Trophoblast cell (in vitro differentiated cells and primary cell): ENCODE results near the gene TP53BP2.

ENCODE experiments used
- DNase-seq, 2 donors: peaks; one replicate each; pipeline ENCODE4 v3.0.0-alpha.2; 2016
- H2AFZ ChIP-seq: 2 replicates; pipeline ENCODE4 v1.6.1; 2013; ENCODE audit warnings: low read length, moderate library complexity, mild to moderate bottlenecking; ENCODE audit not compliant: insufficient read depth, poor library complexity
- H2AK5ac ChIP-seq: 2 replicates; pipeline ENCODE4 v1.6.1; 2013; ENCODE audit warnings: mild to moderate bottlenecking, low read length
- H2BK120ac ChIP-seq: 2 replicates; pipeline ENCODE4 v1.6.1; 2013; ENCODE audit warnings: low read length, mild to moderate bottlenecking, moderate library complexity; ENCODE audit not compliant: insufficient read depth, poor library complexity
- H2BK12ac ChIP-seq: 2 replicates; pipeline ENCODE4 v1.6.1; 2013; ENCODE audit warnings: mild to moderate bottlenecking, low read length, moderate library complexity
- H2BK5ac ChIP-seq: 2 replicates; pipeline ENCODE4 v1.6.1; 2013; ENCODE audit warnings: low read length, low read depth, moderate library complexity, mild to moderate bottlenecking; ENCODE audit not compliant: poor library complexity
- H3K14ac ChIP-seq: 2 replicates; pipeline ENCODE4 v1.6.1; 2013; ENCODE audit warnings: mild to moderate bottlenecking, low read length
- H3K18ac ChIP-seq: 2 replicates; pipeline ENCODE4 v1.6.1; 2013; ENCODE audit warnings: mild to moderate bottlenecking, low read length
- H3K23ac ChIP-seq: 2 replicates; pipeline ENCODE4 v1.6.1; 2013; ENCODE audit warnings: low read length
- H3K27ac ChIP-seq: 2 replicates; pipeline ENCODE4 v1.5.1; 2013; ENCODE audit warnings: low read depth, mild to moderate bottlenecking, inconsistent platforms, low read length, moderate library complexity
- H3K27me3 ChIP-seq: 2 replicates; pipeline ENCODE4 v1.6.1; 2013; ENCODE audit warnings: inconsistent platforms, mild to moderate bottlenecking, low read length, moderate library complexity; ENCODE audit not compliant: insufficient read depth
- H3K36me3 ChIP-seq, 2 experiments: 1 replicate in 1 of 2; 2 replicates in 1 of 2; pipeline ENCODE4 v1.6.1; 2013; ENCODE audit warnings: low read length in 2 of 2, mild to moderate bottlenecking in 2 of 2, moderate library complexity in 1 of 2; ENCODE audit not compliant: insufficient read depth in 2 of 2, control insufficient read depth in 1 of 2
- H3K4ac ChIP-seq: 2 replicates; pipeline ENCODE4 v1.6.1; 2013; ENCODE audit warnings: low read depth, mild to moderate bottlenecking, low read length, moderate library complexity
- H3K4me1 ChIP-seq, 2 experiments: 1 replicate in 1 of 2; 2 replicates in 1 of 2; pipeline ENCODE4 v1.6.1; 2013; ENCODE audit warnings: low read length in 2 of 2, mild to moderate bottlenecking in 2 of 2, moderate library complexity in 1 of 2; ENCODE audit not compliant: insufficient read depth in 2 of 2, control insufficient read depth in 1 of 2
- H3K4me2 ChIP-seq: 2 replicates; pipeline ENCODE4 v1.6.1; 2013; ENCODE audit warnings: inconsistent platforms, mild to moderate bottlenecking, low read length, moderate library complexity
- H3K4me3 ChIP-seq: 2 replicates; pipeline ENCODE4 v1.5.1; 2013; ENCODE audit warnings: mild to moderate bottlenecking, low read depth, low read length, inconsistent platforms
- H3K79me1 ChIP-seq: one replicate; pipeline ENCODE4 v1.6.1; 2013; ENCODE audit warnings: low read length
- H3K79me2 ChIP-seq: 2 replicates; pipeline ENCODE4 v1.6.1; 2013; ENCODE audit warnings: low read length, mild to moderate bottlenecking; ENCODE audit not compliant: control insufficient read depth, insufficient read depth, poor library complexity
- H3K9ac ChIP-seq: 2 replicates; pipeline ENCODE4 v1.6.1; 2013; ENCODE audit warnings: mild to moderate bottlenecking, low read length
- H3K9me3 ChIP-seq: 2 replicates; pipeline ENCODE4 v1.6.1; 2013; ENCODE audit warnings: low read depth, mild to moderate bottlenecking, control low read depth, inconsistent platforms, low read length; ENCODE audit not compliant: insufficient read depth
- H4K12ac ChIP-seq: 2 replicates; pipeline ENCODE4 v1.6.1; 2013; ENCODE audit warnings: low read depth, mild to moderate bottlenecking, low read length, moderate library complexity
- H4K8ac ChIP-seq: 2 replicates; pipeline ENCODE4 v1.6.1; 2013; ENCODE audit warnings: low read depth, mild to moderate bottlenecking, low read length, moderate library complexity
- H4K91ac ChIP-seq: one replicate; pipeline ENCODE4 v1.6.1; 2013; ENCODE audit warnings: low read depth, mild to moderate bottlenecking, low read length, moderate library complexity
- WGBS: extraction: QIAGEN DNeasy Blood & Tissue Kit; methylation state at CpG from one replicate; pipeline ENCODE4 v1.1.7; 2013; ENCODE audit warnings: missing lambda C conversion rate; ENCODE audit not compliant: insufficient read length, insufficient coverage; ENCODE audit errors: extremely low coverage; 5-methylcytosine and 5-hydroxymethylcytosine counted together

TP53BP2 gene

DNA sequence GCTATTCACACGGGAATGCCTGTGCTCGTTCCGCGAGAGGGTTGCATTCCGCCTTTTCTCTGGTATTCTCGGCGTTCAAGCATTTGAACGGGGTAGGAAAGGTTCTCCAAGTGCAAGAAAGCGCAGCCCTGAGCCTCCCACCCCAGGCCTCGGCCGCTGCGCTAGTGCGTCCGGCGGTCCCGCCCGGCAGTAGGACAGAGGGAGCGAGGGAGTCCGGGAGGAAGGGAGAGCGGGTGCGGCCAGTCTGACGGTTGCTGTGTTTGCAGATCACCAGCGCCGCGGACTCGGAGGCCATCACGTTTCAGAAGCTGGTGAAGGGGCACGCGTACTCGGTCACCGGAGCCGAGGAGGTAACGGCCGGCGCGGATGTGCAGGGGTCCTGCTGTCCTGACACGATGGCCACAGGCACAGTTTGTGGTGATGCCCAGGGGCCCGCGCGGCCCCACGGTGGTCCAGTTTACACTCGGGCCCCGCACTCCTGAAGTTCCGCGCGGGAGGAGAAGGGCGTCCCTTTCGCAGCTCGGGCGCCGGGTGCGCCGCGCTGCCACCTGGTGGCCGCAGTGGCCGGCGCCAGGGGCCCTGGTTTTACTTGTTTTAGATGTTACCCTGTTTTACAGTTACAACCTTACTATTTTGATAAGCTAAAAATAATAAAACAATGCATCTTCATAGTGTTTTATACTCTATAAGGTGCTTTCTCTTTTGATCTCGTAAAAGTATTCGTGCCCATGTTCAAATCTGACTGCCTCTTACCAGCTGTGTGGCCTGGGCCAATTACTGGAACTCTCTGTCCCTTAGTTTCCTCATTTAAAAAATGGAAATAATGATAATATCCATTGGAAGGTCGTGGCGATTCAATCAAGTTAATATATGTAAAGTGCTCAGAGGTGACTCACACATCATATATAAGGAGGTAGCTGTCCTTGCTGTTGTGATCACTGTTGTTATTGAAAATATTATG lies 96.7 kb downstream of the TP53BP2 start:
- Histone ChIP-seq H3K79me1 (peaks cover 7% of the 10 kb centered on the region), H2AFZ (peak overlapping the region; percentile 20), H3K79me2 (no peaks in the 10 kb centered on the region), H3K4me3 (no peak overlapping the region), H3K4me2 (peak overlapping the region; percentile 51), H3K27me3 (no peaks in the 10 kb centered on the region), H3K14ac (peak overlapping the region; percentile 81), H3K23ac (no peak overlapping the region), H2BK12ac (peak overlapping the region; percentile 44), H3K27ac (peak overlapping the region; percentile 50), H3K18ac (peak overlapping the region; percentile 36), H4K91ac (peak overlapping the region; percentile 69), H3K36me3 (peaks cover 72 to 83% of the 10 kb centered on the region in 2 experiments), H2BK120ac (peak overlapping the region; percentile 48), H2AK5ac (peak overlapping the region; percentile 17), H4K12ac (peak overlapping the region; percentile 2), H3K9me3 (no peaks in the 10 kb centered on the region), H2BK5ac (peak overlapping the region; percentile 28), H3K4me1 (peaks cover 8 to 15% of the 10 kb centered on the region in 2 experiments), H3K9ac (no peak overlapping the region), H3K4ac (no peak overlapping the region), H4K8ac (peak overlapping the region; percentile 48)
- no CpG with 5 or more reads among the region's 61 CpGs for WGBS
- DNase-seq, result peak; percentile 70 to 83

DNA sequence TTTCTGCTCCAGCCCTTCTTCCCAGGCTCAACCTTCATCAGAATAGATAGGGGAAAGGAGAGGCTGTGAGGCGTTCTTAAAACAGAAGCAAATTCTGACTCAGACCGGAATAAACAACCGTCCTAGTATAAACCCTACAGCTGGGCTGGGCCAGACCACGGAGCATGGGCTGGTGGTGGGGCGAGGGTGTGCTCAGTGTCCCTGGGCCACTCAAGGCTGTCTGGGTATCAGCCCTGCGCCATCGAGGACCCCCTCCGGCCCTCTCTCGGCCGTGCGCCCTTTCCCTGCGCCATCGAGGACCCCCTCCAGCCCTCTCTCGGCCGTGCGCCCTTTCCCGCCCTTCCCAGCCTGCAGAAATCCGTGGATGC lies 97.4 kb downstream of the TP53BP2 start:
- no CpG with 5 or more reads among the region's 18 CpGs for WGBS

DNA sequence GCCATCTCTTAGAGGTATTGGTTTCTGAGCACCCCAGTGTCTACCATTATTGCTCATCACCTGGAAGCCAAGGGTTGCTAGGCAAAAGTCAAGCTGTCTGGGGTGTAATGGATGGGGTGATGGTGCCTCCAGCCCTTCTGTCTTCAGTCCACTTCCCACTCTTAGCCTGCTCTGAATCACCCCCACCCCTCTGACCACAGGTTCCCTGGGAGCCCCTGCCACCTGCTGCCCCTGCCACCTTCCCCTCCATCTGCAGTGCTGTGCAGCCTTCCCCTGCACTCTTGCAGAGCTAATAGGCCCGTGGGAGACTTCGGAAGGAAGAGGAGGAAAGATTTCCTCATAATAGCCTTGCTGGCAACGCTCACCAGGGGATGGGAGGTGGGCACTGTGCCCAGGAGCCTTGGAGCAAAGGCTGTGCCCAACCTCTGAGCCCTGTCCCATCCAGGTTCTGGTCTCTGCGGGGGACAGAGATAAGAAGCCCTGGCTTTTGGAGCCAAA lies 97.9 kb downstream of the TP53BP2 start:
- Histone ChIP-seq H2AK5ac (no peak overlapping the region), H2BK5ac (no peak overlapping the region), H3K36me3 (peaks cover 74 to 82% of the 10 kb centered on the region in 2 experiments), H4K91ac (no peak overlapping the region), H2BK12ac (no peak overlapping the region), H3K9me3 (no peaks in the 10 kb centered on the region), H2BK120ac (no peak overlapping the region), H4K8ac (no peak overlapping the region), H3K18ac (no peak overlapping the region), H3K4me3 (no peak overlapping the region), H2AFZ (no peak overlapping the region), H3K27ac (peak overlapping the region; percentile 50), H3K4me1 (peaks cover 8 to 17% of the 10 kb centered on the region in 2 experiments), H3K23ac (no peak overlapping the region), H3K14ac (no peak overlapping the region), H3K79me1 (peaks cover 7% of the 10 kb centered on the region), H3K9ac (no peak overlapping the region), H3K79me2 (no peaks in the 10 kb centered on the region), H3K4me2 (no peak overlapping the region), H3K27me3 (no peaks in the 10 kb centered on the region), H3K4ac (no peak overlapping the region), H4K12ac (no peak overlapping the region)
- WGBS, result no CpG with 5 or more reads among the region's 4 CpGs
- DNase-seq, result no peak

More for the DNA sequence above, 97.4 kb downstream of the TP53BP2 start:
- Histone ChIP-seq H3K9ac (no peak overlapping the region), H4K12ac (peak overlapping the region; percentile 2), H3K79me1 (peaks cover 7% of the 10 kb centered on the region), H3K14ac (peak overlapping the region; percentile 81), H3K4me3 (no peak overlapping the region), H4K8ac (peak overlapping the region; percentile 33), H3K4me1 (peaks cover 8 to 15% of the 10 kb centered on the region in 2 experiments), H3K79me2 (no peaks in the 10 kb centered on the region), H3K27ac (peak overlapping the region; percentile 50), H2BK12ac (peak overlapping the region; percentile 26), H2AFZ (peak overlapping the region; percentile 20), H2AK5ac (peak overlapping the region; percentile 17), H3K27me3 (no peaks in the 10 kb centered on the region), H3K23ac (no peak overlapping the region), H3K18ac (peak overlapping the region; percentile 36), H2BK5ac (peak overlapping the region; percentile 28), H3K36me3 (peaks cover 74 to 85% of the 10 kb centered on the region in 2 experiments), H3K9me3 (no peaks in the 10 kb centered on the region), H4K91ac (peak overlapping the region; percentile 69), H3K4me2 (no peak overlapping the region), H2BK120ac (peak overlapping the region; percentile 48), H3K4ac (no peak overlapping the region)
- DNase-seq, result no peak

DNA sequence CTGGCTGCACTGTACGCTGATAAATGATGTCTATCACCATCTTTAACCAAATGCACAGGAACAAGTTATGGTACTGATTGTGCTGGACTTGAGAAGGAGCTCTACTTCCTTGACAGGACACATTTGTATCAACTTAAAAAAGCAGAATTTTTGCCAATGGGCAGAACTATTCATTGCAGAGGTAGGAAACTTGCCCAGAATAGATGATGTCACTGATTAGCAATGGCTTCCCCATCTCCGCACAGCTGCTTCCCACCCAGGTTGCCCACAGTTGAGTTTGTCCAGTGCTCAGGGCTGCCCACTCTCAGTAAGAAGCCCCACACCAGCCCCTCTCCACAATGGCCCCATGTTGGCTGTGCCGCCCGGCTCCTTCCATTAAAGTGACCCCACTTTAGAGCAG lies 100.0 kb downstream of the TP53BP2 start:
- Histone ChIP-seq H2AK5ac (no peak overlapping the region), H3K23ac (no peak overlapping the region), H3K9ac (no peak overlapping the region), H3K4me3 (no peak overlapping the region), H3K36me3 (peaks cover 55 to 64% of the 10 kb centered on the region in 2 experiments), H3K4me1 (peaks cover 10 to 27% of the 10 kb centered on the region in 2 experiments), H3K4me2 (no peak overlapping the region), H3K14ac (no peak overlapping the region), H3K18ac (no peak overlapping the region), H4K12ac (no peak overlapping the region), H3K9me3 (no peaks in the 10 kb centered on the region), H3K4ac (no peak overlapping the region), H2BK12ac (no peak overlapping the region), H4K91ac (no peak overlapping the region), H2BK120ac (no peak overlapping the region), H3K27me3 (no peaks in the 10 kb centered on the region), H2BK5ac (no peak overlapping the region), H3K79me1 (peaks cover 7% of the 10 kb centered on the region), H4K8ac (no peak overlapping the region), H3K79me2 (no peaks in the 10 kb centered on the region), H2AFZ (no peak overlapping the region), H3K27ac (no peak overlapping the region)
- DNase-seq, result no peak
- WGBS, result no CpG with 5 or more reads among the region's 4 CpGs
